CD4-positive, alpha-beta T cell (primary cell): Measurements from ENCODE around the gene NCOA4. TPM values are rescaled to one million over a fixed set of nuclear protein-coding genes. Genes with fewer than 3 reads are reported as not detected.

Experiments
- ATAC-seq: fragments of 200-7000 bp; cut with Tn5 transposase; one replicate; pipeline ENCODE4 v1.10.0; 2022; ENCODE audit warnings: mild to moderate bottlenecking; ENCODE audit not compliant: poor library complexity
- CTCF ChIA-PET: fragments of 350-600 bp; sonication (Branson Sonifier 250); formaldehyde crosslinking; loops from one replicate; lab custom pipeline; 2021; ENCODE audit warnings: antibody characterized with exemption, inconsistent platforms; lab: Charles Lee
- POLR2A ChIA-PET: fragments of 350-600 bp; sonication (Branson Sonifier 250); formaldehyde crosslinking; loops from one replicate; lab custom pipeline; 2021; ENCODE audit warnings: antibody characterized with exemption, inconsistent platforms; lab: Charles Lee
- DNase-seq, 14 experiments: peaks; one replicate each; pipeline ENCODE4 v3.0.0-alpha.2; 2013 to 2020; ENCODE audit warnings: mixed read lengths in 2 of 14
- H3K27ac ChIP-seq, 2 donors: one replicate each; pipeline versions ENCODE4 v1.5.1 to v1.7.0; 2013; ENCODE audit warnings: low read length in 2 of 2, low read depth in 1 of 2, mild to moderate bottlenecking in 1 of 2
- H3K27me3 ChIP-seq, 2 experiments: 1 replicate in 1 of 2; 2 replicates in 1 of 2; pipeline versions ENCODE4 v1.6.1 to v1.7.0; 2013; ENCODE audit warnings: low read length in 2 of 2, control low read depth in 1 of 2, mild to moderate bottlenecking in 1 of 2, moderate library complexity in 1 of 2; ENCODE audit not compliant: insufficient read depth in 2 of 2, control insufficient read depth in 1 of 2
- H3K36me3 ChIP-seq: one replicate; pipeline ENCODE4 v1.6.1; 2013; ENCODE audit warnings: low read length, control low read depth; ENCODE audit not compliant: insufficient read depth
- H3K4me1 ChIP-seq: one replicate; pipeline ENCODE4 v1.6.1; 2013; ENCODE audit warnings: low read length, control low read depth; ENCODE audit not compliant: insufficient read depth
- H3K4me3 ChIP-seq: one replicate; pipeline ENCODE4 v1.5.1; 2013; ENCODE audit warnings: mild to moderate bottlenecking, low read length, moderate library complexity
- H3K9me3 ChIP-seq, 2 experiments: 1 replicate in 1 of 2; 2 replicates in 1 of 2; pipeline versions ENCODE4 v1.6.1 to v1.7.0; 2013; ENCODE audit warnings: low read length in 2 of 2, mild to moderate bottlenecking in 2 of 2, control low read depth in 1 of 2, moderate library complexity in 1 of 2; ENCODE audit not compliant: control insufficient read depth in 1 of 2, insufficient read depth in 1 of 2
- H3K27ac Mint-ChIP-seq: one replicate; pipeline ENCODE4 v1.8.0; 2020; ENCODE audit warnings: mixed read lengths
- H3K27me3 Mint-ChIP-seq: one replicate; pipeline ENCODE4 v1.8.0; 2021; ENCODE audit warnings: mixed read lengths
- H3K36me3 Mint-ChIP-seq: one replicate; pipeline ENCODE4 v1.8.0; 2021; ENCODE audit warnings: low read depth, mixed read lengths
- H3K4me1 Mint-ChIP-seq: one replicate; pipeline ENCODE4 v1.8.0; 2021; ENCODE audit warnings: low read depth, mixed read lengths
- H3K4me3 Mint-ChIP-seq: one replicate; pipeline ENCODE4 v1.8.0; 2020; ENCODE audit warnings: mild to moderate bottlenecking, mixed read lengths
- H3K9me3 Mint-ChIP-seq: one replicate; pipeline ENCODE4 v1.8.0; 2020; ENCODE audit warnings: mixed read lengths
- intact Hi-C, 2 experiments: fragments of 100-400 bp; cut with DNase I in 1 of 2; cut with micrococcal nuclease in 1 of 2; formaldehyde crosslinking; loops; one replicate each; pipeline versions ENCODE4 v1.15.1 to v1.9.0; 2023 to 2025; cut with DNase I, micrococcal nuclease
- total RNA-seq, 174 experiments: library from RNA in 2 of 174; stranded (reverse) in 2 of 174; gene quantifications; one replicate each; pipeline ENCODE4 v1.2.3 and lab custom pipeline; 2021 to 2026
- TF ChIP-seq, protein P1 (sequence below): fragments of 200-600 bp; IDR thresholded peaks from one replicate; pipeline ENCODE4 v1.8.0; 2022; ENCODE audit warnings: antibody characterized with exemption, mild to moderate bottlenecking

The NCOA4 gene
- total RNA-seq, 2 experiments from 2014 or later: 41.0 to 42.9 TPM

DNA sequence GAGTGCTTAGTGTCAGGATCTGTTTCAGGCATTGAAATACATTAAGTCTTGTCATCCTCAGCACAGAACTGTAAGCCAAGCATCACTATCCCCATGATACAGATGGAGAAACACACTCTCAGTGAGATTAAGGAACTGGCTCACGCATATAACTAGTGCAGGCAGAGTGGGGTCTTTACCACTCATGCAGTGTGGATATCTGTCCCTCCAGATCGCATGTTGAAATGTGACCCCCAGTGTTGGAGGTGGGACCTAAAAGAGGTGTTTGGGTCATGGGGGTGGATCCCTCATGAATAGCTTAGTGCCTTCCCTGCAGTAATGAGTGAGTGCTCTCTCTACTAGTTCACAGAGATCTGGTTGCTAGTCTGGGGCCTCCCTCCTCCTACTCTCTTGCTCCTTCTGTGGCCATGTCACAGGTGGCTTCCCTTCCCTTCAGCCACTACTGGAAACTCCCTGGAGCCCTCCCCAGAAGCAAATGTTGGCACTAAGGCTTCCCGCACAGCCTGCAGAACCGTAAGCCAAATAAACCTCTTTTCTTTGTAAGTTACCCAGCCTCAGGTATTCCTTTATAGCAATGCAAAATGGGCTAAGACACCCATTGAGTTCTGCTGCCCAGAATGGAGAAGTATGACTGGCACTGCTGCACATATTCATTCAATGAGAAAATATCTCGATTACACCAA lies 47.4 kb upstream of the NCOA4 start:
- peaks cover 21% of the 10 kb centered on the region for H3K4me1 ChIP-seq
- no peaks in the 10 kb centered on the region for H3K27me3 Mint-ChIP-seq
- TF ChIP-seq, protein P1, sequence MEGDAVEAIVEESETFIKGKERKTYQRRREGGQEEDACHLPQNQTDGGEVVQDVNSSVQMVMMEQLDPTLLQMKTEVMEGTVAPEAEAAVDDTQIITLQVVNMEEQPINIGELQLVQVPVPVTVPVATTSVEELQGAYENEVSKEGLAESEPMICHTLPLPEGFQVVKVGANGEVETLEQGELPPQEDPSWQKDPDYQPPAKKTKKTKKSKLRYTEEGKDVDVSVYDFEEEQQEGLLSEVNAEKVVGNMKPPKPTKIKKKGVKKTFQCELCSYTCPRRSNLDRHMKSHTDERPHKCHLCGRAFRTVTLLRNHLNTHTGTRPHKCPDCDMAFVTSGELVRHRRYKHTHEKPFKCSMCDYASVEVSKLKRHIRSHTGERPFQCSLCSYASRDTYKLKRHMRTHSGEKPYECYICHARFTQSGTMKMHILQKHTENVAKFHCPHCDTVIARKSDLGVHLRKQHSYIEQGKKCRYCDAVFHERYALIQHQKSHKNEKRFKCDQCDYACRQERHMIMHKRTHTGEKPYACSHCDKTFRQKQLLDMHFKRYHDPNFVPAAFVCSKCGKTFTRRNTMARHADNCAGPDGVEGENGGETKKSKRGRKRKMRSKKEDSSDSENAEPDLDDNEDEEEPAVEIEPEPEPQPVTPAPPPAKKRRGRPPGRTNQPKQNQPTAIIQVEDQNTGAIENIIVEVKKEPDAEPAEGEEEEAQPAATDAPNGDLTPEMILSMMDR: no peak
- peaks cover 55% of the 10 kb centered on the region for H3K4me1 Mint-ChIP-seq
- peaks cover 0 to 3% of the 10 kb centered on the region in 2 experiments for H3K9me3 ChIP-seq
- intact Hi-C loops: no loop called here
- no peak for ATAC-seq
- H3K27ac Mint-ChIP-seq: peak overlapping the region; percentile 72
- peak in 1 of 14 experiments; percentile 15 for DNase-seq
- no peaks in the 10 kb centered on the region for H3K36me3 Mint-ChIP-seq
- H3K27me3 ChIP-seq: no peaks in the 10 kb centered on the region
- H3K4me3 ChIP-seq: no peak overlapping the region
- CTCF ChIA-PET: no interaction called here
- H3K27ac ChIP-seq: peak overlapping the region in 1 of 2 donors; percentile 64
- H3K36me3 ChIP-seq: no peaks in the 10 kb centered on the region
- H3K9me3 Mint-ChIP-seq: no peaks in the 10 kb centered on the region
- POLR2A ChIA-PET: interaction anchor here (0.8 to 2.6 kb wide), 4 partner anchors 9 to 17 kb away, joined by 3 to 26 read pairs (median 3); no protein-coding TSS in a partner anchor
- H3K4me3 Mint-ChIP-seq: peak overlapping the region; percentile 12

DNA sequence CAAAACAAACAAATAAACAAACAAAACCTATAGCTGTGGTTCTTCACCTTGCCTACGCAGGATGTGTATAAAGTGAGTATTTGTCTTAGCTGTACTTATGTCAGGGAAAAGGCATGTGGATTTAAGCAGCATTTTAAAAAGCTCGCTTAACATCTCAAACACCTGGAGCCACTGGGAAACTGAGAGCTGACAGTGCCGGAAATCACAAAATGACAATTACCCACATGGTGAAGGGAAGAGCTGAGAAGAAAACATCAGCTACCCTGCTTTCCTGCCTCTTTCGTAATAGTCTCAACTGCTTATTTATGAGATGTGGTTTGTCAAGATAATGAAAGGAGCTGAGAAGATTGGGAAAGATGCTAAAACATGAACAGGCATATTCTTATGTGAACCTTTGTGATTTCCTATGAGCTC lies 46.7 kb upstream of the NCOA4 start:
- TF ChIP-seq, protein P1: no peak
- Histone ChIP-seq H3K4me1 (peaks cover 21% of the 10 kb centered on the region), H3K4me3 (no peak overlapping the region), H3K27me3 (no peaks in the 10 kb centered on the region), H3K36me3 (no peaks in the 10 kb centered on the region), H3K9me3 (peaks cover 0 to 3% of the 10 kb centered on the region in 2 experiments), H3K27ac (peak overlapping the region in 1 of 2 donors; percentile 64)
- peak overlapping the region; percentile 12 for H3K4me3 Mint-ChIP-seq
- no peaks in the 10 kb centered on the region for H3K36me3 Mint-ChIP-seq
- peak in 2 of 14 experiments; percentile 23 to 48 for DNase-seq
- CTCF ChIA-PET: no interaction called here
- H3K9me3 Mint-ChIP-seq: no peaks in the 10 kb centered on the region
- peak; percentile 39 for ATAC-seq
- peak overlapping the region; percentile 72 for H3K27ac Mint-ChIP-seq
- H3K27me3 Mint-ChIP-seq: no peaks in the 10 kb centered on the region
- peaks cover 49% of the 10 kb centered on the region for H3K4me1 Mint-ChIP-seq
- intact Hi-C loops: no loop called here
- POLR2A ChIA-PET: interaction anchor here (0.8 to 2.6 kb wide), 4 partner anchors 8 to 18 kb away, joined by 3 to 26 read pairs (median 3); no protein-coding TSS in a partner anchor

DNA sequence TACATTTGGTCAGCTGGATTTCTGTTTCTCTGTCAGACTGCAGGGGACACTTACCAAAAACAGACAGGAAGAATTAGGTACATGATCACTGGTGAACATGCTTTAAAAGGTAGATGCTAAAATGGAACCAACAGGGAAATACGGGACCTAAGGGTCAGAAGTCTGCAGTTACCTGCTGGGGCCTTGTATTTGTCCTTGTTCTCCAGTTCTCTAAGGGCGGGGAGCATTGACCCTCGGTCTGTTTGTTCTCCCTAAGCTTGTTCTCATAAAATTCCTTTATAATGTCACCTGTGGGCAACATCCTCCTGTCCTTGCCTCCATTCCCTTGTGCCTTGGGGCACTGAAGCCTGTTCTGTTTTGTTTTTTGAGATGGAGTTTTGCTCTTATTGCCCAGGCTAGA lies 45.4 kb upstream of the NCOA4 start:
- CTCF ChIA-PET: interaction anchor here (0.6 kb wide), 1 partner anchor 125 kb away, joined by 3 read pairs; no protein-coding TSS in a partner anchor
- Histone ChIP-seq H3K4me3 (no peak overlapping the region), H3K4me1 (peaks cover 18% of the 10 kb centered on the region), H3K27me3 (no peaks in the 10 kb centered on the region), H3K9me3 (peaks cover 0 to 3% of the 10 kb centered on the region in 2 experiments), H3K27ac (no peak overlapping the region), H3K36me3 (no peaks in the 10 kb centered on the region)
- Mint-ChIP-seq H3K4me1 (peaks cover 36% of the 10 kb centered on the region), H3K4me3 (no peak overlapping the region), H3K27ac (peak overlapping the region; percentile 27), H3K36me3 (no peaks in the 10 kb centered on the region), H3K27me3 (no peaks in the 10 kb centered on the region), H3K9me3 (no peaks in the 10 kb centered on the region)
- intact Hi-C loops: no loop called here
- DNase-seq (no peak), ATAC-seq (no peak)
- POLR2A ChIA-PET: interaction anchor here (2.6 kb wide), 1 partner anchor 15 kb away, joined by 26 read pairs; no protein-coding TSS in a partner anchor
- TF ChIP-seq, protein P1: no peak
